Nephron (organoid): Measurements from ENCODE around the gene SERPINA12.

ENCODE experiments used
- H3K27ac Mint-ChIP-seq, 3 experiments: 2 replicates each; pipeline ENCODE4 v1.8.0; 2020; ENCODE audit warnings: mixed read lengths in 3 of 3, mild to moderate bottlenecking in 2 of 3, moderate library complexity in 1 of 3
- H3K27me3 Mint-ChIP-seq: 2 replicates; pipeline ENCODE4 v1.8.0; 2021; ENCODE audit warnings: low read depth, mild to moderate bottlenecking, moderate library complexity, mixed read lengths
- H3K36me3 Mint-ChIP-seq: 2 replicates; pipeline ENCODE4 v1.8.0; 2020; ENCODE audit warnings: low read depth, mixed read lengths
- H3K4me1 Mint-ChIP-seq: 2 replicates; pipeline ENCODE4 v1.8.0; 2020; ENCODE audit warnings: mixed read lengths
- H3K4me3 Mint-ChIP-seq, 3 experiments: 2 replicates each; pipeline ENCODE4 v1.8.0; 2020; ENCODE audit warnings: mild to moderate bottlenecking in 3 of 3, mixed read lengths in 3 of 3, moderate library complexity in 2 of 3
- H3K9me3 Mint-ChIP-seq: 2 replicates; pipeline ENCODE4 v1.8.0; 2020; ENCODE audit warnings: mixed read lengths
- TF ChIP-seq, protein P1 (sequence below), 3 experiments: fragments of 200-600 bp; sonication (generic); IDR thresholded peaks; one replicate each; pipeline ENCODE4 v1.5.0; 2021; ENCODE audit warnings: antibody characterized with exemption in 3 of 3; ENCODE audit not compliant: unreplicated experiment in 3 of 3

Gene SERPINA12

DNA sequence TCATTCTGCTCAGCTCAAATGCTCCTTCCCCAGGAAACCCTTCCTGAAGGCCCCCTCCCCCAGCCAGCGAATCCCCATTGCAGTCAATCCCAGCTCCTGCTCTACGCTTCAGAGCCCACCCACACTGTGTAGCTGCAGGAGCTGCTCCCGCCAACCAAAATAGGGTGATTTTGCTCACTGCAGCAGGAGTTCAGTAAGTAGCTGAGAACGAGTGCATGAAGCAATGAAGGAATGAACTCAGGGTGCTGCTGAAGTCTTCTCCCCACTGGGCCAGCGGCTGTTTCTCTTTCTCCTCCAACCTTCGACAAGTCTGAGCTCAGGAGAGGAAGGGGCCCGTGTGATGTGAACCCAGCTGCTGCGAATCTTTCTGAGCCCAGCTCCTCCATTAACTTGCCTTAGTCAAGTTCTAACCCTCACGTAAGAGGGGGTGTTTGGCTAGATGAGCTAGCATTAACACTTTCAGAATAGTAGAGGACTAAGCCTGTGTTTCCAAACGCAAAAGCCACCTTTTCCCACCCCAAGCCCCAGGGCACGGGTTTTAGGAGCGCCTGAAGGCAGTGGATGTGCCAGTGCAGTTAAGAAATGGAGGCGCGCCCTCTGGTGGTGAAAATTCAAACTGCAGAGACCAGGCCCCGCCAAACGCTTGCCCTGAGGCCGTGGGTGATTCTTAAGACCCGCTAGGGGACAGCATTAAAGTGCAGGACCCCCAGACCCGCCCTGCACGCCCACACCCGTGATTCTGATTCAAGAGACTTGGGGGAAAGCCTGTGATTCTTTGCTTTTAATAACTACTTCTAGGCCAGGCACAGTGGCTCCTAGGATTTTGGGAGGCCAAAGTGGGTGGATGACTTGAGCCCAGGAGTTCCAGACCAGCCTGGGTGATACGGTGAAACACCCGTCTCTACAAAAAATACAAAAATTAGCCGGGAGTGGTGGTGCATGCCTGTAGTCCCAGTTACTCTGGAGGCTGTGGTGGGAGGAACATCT is 40.0 kb upstream of the SERPINA12 start:
- Mint-ChIP-seq H3K36me3 (no peaks in the 10 kb centered on the region), H3K9me3 (peaks cover 17% of the 10 kb centered on the region), H3K27ac (no peak overlapping the region), H3K27me3 (peaks cover 38% of the 10 kb centered on the region), H3K4me3 (no peak overlapping the region), H3K4me1 (no peaks in the 10 kb centered on the region)
- TF ChIP-seq, protein P1, sequence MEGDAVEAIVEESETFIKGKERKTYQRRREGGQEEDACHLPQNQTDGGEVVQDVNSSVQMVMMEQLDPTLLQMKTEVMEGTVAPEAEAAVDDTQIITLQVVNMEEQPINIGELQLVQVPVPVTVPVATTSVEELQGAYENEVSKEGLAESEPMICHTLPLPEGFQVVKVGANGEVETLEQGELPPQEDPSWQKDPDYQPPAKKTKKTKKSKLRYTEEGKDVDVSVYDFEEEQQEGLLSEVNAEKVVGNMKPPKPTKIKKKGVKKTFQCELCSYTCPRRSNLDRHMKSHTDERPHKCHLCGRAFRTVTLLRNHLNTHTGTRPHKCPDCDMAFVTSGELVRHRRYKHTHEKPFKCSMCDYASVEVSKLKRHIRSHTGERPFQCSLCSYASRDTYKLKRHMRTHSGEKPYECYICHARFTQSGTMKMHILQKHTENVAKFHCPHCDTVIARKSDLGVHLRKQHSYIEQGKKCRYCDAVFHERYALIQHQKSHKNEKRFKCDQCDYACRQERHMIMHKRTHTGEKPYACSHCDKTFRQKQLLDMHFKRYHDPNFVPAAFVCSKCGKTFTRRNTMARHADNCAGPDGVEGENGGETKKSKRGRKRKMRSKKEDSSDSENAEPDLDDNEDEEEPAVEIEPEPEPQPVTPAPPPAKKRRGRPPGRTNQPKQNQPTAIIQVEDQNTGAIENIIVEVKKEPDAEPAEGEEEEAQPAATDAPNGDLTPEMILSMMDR (IDR thresholded peaks at IDR 0.05; ENCODE audit: unreplicated experiment in 3 of 3) = peak; percentile 93 to 95 (median 95)

DNA sequence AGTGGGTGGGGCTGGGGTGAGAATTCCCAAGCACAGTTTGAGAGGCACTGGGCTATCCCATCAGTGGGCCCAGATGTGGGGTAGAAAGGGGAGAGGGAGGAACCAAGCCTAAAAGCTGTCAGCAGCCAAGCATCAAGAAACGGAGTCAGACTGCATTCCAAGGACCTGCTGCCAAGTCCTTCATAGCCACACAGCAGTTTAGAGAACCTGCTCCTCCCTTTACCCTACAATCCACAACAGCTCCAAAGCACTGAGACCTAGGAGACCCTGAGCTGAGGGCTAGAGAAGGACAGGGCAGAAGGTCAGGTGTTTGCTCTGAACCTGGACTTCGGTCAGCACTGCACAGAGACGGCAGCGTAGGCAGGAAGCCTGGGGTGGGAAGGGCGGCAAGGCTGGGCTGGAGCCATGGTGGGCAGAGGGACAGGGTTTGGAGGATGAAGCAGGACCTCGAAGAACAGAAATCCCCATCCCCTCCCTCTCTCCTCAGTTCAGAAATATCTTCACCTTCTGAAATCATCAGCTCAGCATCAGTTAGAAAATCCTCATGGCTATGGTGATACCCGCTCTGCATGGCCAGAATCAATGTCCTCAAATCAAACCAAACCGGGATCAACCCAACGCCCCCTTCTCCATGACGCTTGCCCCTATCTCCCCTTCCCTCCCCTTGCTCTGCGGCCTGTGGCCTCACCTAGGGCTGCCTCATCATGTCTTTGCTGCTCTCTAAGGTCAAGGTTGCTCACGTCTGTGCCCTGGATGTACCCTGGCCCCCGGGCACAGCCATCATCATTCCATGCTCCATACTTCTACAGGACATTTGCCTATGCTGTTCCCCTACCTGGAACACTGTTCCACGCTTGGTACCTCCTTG is 39.1 kb upstream of the SERPINA12 start:
- Mint-ChIP-seq H3K4me3 (no peak overlapping the region), H3K9me3 (peaks cover 12% of the 10 kb centered on the region), H3K36me3 (no peaks in the 10 kb centered on the region), H3K27ac (no peak overlapping the region), H3K4me1 (no peaks in the 10 kb centered on the region), H3K27me3 (peaks cover 37% of the 10 kb centered on the region)
- TF ChIP-seq, protein P1 (IDR thresholded peaks at IDR 0.05; ENCODE audit: unreplicated experiment in 3 of 3) = no peak

DNA sequence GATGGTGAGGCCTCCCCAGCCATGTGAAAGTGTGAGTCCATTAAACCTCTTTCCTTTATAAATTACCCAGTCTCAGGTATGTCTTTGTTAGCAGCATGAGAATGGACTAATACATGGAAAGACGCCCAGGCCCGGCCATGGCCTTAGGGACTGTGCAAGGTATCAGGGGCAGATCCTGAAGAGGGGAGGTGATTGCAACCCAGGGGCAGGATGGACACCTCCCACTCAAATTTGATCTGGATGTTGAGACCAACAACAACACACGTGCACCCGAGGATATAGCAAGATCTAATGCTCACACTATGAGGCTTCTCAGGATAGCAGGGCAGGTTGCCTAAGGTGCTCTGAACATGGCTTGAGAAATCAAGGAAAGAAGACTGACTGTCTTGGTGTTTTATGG is 38.5 kb upstream of the SERPINA12 start:
- Mint-ChIP-seq H3K36me3 (no peaks in the 10 kb centered on the region), H3K9me3 (peaks cover 6% of the 10 kb centered on the region), H3K27me3 (peaks cover 33% of the 10 kb centered on the region), H3K4me1 (no peaks in the 10 kb centered on the region), H3K4me3 (no peak overlapping the region), H3K27ac (no peak overlapping the region)
- TF ChIP-seq, protein P1 (IDR thresholded peaks at IDR 0.05; ENCODE audit: unreplicated experiment in 3 of 3) = no peak

DNA sequence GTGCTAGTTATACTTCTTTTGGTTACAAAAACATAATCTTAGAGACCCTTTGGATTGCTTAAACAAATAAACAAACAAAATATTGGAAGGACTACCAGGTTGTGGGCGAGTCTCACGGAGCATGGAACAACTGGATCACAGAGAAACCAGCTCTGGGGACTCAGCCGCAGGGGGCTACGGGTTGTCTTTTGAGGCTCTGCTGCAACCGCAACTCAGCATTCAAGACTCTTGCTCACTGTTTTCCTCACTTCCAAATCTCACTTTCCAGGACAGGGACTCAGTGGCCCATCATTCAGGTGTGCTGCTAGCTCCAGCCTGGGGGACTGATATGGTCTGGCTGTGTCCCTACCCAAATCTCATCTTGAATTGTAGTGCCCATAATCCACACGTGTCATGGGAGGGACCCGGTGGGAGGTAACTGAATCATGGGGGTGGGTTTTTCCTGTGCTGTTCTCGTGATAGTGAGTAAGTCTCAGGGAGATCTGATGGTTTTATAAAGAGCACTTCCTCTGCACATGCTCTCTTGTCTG is 37.9 kb upstream of the SERPINA12 start:
- H3K27me3 Mint-ChIP-seq = peaks cover 28% of the 10 kb centered on the region
- H3K9me3 Mint-ChIP-seq = peaks cover 1% of the 10 kb centered on the region
- H3K36me3 Mint-ChIP-seq = no peaks in the 10 kb centered on the region
- H3K4me3 Mint-ChIP-seq = no peak overlapping the region
- TF ChIP-seq, protein P1 (IDR thresholded peaks at IDR 0.05; ENCODE audit: unreplicated experiment in 3 of 3) = no peak
- H3K4me1 Mint-ChIP-seq = no peaks in the 10 kb centered on the region
- H3K27ac Mint-ChIP-seq = no peak overlapping the region

DNA sequence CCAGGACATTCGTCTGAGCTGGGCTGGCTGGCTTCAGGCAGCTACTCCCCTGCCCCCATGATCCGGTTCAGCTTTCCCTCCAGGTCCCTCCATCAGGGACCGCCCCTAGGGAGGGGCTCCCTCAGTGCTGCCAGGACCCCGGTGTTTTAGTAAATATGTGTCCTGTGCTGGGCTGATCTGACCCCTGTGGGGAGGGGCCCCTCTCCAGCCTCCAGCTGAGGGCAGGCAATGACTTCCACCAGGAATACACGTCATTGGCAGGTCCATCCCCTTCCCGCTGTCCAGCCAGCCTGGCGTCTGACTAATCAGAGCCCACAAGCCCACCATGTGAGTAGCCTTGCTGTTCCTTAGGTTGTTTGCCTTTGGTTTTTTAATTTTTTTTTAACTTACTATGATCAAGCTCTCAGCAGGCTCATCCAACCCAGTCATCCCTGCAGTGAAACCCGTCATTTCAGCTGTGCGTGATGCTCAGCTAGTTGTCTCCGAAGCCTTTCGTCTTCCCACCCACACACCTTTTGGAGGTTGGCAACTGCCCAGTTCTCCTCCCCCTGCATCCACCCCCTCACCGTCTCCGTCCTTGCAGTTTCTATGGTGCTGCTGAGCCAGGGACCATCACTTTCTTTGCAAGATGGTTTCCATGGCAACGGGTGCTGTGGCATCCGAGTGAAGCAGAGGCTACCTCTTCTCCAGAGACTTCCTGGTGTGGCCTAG is 36.0 kb upstream of the SERPINA12 start:
- Mint-ChIP-seq H3K9me3 (no peaks in the 10 kb centered on the region), H3K36me3 (no peaks in the 10 kb centered on the region)
- TF ChIP-seq, protein P1 (IDR thresholded peaks at IDR 0.05; ENCODE audit: unreplicated experiment in 3 of 3) = no peak

More for the DNA sequence above, 36.0 kb upstream of the SERPINA12 start:
- Mint-ChIP-seq H3K27me3 (peaks cover 23% of the 10 kb centered on the region), H3K4me3 (no peak overlapping the region), H3K27ac (no peak overlapping the region), H3K4me1 (no peaks in the 10 kb centered on the region)
